ENCODE measurements around the gene PFKL.
A peak's percentile ranks its signal among the peaks of the same experiment; 100 is the strongest.

PFKL gene

GRCh38 chr21:44349847-44350772, 50.3 kb downstream of the PFKL start:
- H3K27ac ChIP-seq = peak overlapping the region; percentile 97
- no peak for TF ChIP-seq CTCF (conservative IDR thresholded peaks at IDR 0.05)

DNA sequence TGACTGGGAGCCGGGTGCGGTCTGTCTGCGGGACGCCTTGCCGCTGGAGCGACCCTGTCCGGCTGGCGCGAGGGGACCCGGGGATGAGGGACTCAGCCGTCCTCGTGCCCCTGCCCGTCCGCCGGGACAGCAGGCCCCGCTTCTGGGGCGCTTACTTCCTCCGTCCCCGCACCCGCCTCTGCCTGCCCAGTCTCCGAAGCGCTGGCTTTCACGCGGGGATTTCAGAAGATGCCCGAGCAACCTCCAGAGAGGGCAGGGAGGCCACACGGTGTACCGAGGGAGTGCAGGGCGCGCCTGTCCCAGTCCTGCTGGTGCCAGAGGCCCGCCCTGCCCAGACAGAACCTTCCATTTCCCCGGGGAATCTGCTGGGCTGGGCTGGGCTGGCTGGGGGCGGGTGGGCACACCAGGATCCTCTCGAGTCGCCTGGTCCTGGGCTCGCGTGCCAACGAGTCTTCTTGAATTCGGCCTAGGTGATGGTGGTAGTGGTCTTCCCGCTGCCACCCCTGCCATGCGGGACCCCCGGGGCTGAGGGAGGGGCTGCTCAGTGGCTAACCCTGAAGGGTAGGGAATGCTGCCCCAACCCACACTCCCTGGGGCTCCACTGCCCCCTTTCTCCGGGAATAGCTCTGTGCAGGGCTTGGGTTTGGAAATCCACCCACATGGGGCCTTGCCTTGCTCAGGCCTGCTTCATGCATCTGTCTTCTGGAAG, 51.1 kb downstream of the PFKL start:
- no peak for TF ChIP-seq CTCF (conservative IDR thresholded peaks at IDR 0.05)
- H3K27ac ChIP-seq = no peak overlapping the region

DNA sequence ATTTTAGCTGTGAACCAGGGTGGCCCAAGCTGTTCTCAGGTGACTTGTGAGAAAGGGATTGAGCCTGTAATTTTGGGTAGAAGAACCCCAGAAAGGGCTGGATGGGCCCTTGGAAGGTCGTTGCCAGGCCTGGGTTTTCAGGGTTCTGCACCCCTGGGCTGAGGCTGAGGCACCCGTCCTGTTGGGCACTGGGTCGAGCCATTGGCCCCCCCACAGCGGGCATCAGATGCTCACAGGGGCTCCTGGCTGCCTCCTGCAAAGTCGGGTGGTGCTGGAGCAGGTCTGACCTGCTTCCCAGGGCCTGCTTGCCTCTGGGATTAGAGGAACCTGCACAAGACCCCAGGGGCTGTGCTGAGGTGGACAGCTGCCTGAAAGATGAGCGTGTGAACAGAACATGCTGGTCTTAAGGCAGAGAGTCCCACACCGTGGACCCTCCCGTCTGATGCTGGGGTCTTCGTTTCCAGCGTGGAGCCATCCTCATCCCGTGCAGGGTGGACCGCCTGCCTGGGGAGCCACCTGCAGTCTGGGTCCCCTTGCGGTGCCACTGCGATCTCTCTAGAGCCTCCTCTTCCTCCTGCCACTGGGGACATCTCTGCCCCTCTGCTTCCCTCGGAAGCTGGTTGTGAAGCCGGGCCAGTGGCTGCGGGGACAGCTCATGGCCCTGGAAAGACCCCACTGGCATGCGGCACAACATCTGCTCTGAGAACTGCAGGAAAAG, 51.8 kb downstream of the PFKL start:
- TF ChIP-seq CTCF (conservative IDR thresholded peaks at IDR 0.05) = no peak
- H3K27ac ChIP-seq = no peak overlapping the region

DNA sequence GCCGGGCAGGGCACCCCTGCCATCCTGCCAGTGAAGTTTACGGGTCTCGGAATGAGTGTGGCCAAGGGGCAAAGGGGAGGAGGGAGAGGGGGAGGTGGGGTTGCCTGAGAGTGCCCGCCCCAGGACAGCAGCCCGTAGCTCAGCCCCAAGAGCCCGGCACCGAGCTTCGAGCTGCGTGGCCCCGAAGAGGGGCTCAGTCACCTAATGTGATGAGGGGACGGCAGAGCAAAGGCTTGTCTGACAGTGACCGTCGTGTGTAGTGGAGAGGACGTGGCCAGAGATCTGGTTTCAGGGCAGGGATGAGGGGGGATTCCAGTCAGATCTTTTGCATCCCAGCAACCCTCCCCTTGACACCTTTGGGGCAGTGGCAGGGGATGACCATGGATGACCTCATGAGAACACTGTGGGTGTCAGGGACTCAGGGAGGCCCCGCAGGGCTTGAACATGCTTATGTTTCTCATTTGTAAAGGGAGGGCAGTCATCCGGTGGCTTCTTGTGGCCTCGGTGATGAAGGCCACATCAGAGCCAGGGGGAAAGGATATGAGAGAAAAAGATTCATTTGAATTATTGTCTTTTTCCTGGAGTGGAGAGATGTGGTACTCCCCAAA, 52.5 kb downstream of the PFKL start:
- H3K27ac ChIP-seq = no peak overlapping the region
- TF ChIP-seq CTCF (conservative IDR thresholded peaks at IDR 0.05) = no peak

GRCh38 chr21:44353191-44353970, 53.5 kb downstream of the PFKL start, which contains the start of gene TRPM2:
Gene TRPM2, plus strand, starts transcription at chr21:44353621. Its CDS starts 80 bp downstream, at chr21:44353701.
- TF ChIP-seq CTCF (conservative IDR thresholded peaks at IDR 0.05) = no peak
- no peak within 1 kb of the TSS for H3K27ac ChIP-seq

DNA sequence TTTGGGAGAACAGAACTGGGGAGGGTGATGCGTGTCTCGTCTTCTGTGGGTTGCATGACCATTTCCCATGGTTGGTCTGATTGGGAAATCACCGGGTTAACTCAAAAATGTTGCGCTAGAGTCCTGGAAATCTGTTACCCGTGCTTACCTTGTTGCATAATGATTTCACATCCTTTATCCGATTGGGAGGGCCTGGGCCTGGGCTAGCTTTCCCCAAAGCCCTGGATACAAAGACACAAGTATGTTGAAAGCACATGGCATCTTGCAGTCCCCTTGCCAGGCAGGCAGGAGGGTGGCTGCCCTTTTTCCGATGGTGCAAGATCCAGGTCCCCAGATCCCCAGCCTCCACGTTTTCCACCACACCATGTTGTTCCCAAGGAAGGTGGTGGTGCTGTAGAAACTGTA, 54.1 kb downstream of the PFKL start:
- TF ChIP-seq CTCF (conservative IDR thresholded peaks at IDR 0.05) = no peak
- H3K27ac ChIP-seq = no peak overlapping the region

Data from VCaP (cell line).